HepG2 (cell line): ENCODE results near the gene ATP6V0D1. TPM values are rescaled to one million over a fixed set of nuclear protein-coding genes. Genes with fewer than 3 reads are reported as not detected.

Source experiments
- ATAC-seq: fragments of 200-7000 bp; cut with Tn5 transposase; 3 replicates; pipeline ENCODE4 v1.9.1; 2020; ENCODE audit warnings: mild to moderate bottlenecking, moderate library complexity
- BruUV-seq: library from RNA; stranded (reverse); fragments of 400-500 nt; replicated peaks from 2 replicates; lab custom pipeline; 2021; lab: Mats Ljungman, UMichigan
- CTCF ChIA-PET: fragments of 300-600 bp; formaldehyde crosslinking; extraction: SDS; loops from one replicate; lab custom pipeline; 2021; ENCODE audit warnings: low total read pairs, inconsistent platforms, low intra/inter-chr PET ratio; lab: Yijun Ruan, JAX
- POLR2A ChIA-PET: fragments of 350-600 bp; sonication (Branson Sonifier 250); formaldehyde crosslinking; loops from one replicate; lab custom pipeline; 2020; ENCODE audit warnings: antibody characterized with exemption, inconsistent platforms; lab: Yijun Ruan, JAX
- DNase-seq: peaks from one replicate; pipeline ENCODE4 v3.0.0-alpha.2; 2015; ENCODE audit warnings: low spot score
- FAIRE-seq: peaks from 3 replicates; lab custom pipeline; 2011; peaks lifted over from hg19 to GRCh38; lab: Jason Lieb, UNC
- H2AFZ ChIP-seq: one replicate; pipeline ENCODE4 v1.6.1; 2011; ENCODE audit warnings: low read length, inconsistent platforms
- H3K27ac ChIP-seq: fragments of 300-600 bp; 3 replicates; pipeline ENCODE4 v1.8.0; 2011; ENCODE audit warnings: mixed run types, mild to moderate bottlenecking, mixed read lengths, low read length, inconsistent platforms; ENCODE audit not compliant: insufficient read depth; ENCODE audit errors: extremely low read length
- H3K27me3 ChIP-seq, 2 experiments: fragments of 200-600 bp in 1 of 2; 2 replicates in 1 of 2; 3 replicates in 1 of 2; pipeline versions ENCODE4 v1.6.0 to v1.8.0; 2011; ENCODE audit warnings: low read length in 2 of 2, mild to moderate bottlenecking in 2 of 2, moderate library complexity in 2 of 2, inconsistent platforms in 1 of 2; ENCODE audit not compliant: insufficient read depth in 2 of 2, control insufficient read depth in 1 of 2
- H3K36me3 ChIP-seq, 2 experiments: fragments of 200-600 bp in 1 of 2; replicated peaks in 1 of 2; 2 replicates in 1 of 2; 3 replicates in 1 of 2; pipeline versions ENCODE4 v1.5.1 to v1.8.0; 2011; ENCODE audit warnings: low read length in 2 of 2, inconsistent platforms in 1 of 2; ENCODE audit not compliant: insufficient read depth in 2 of 2, control insufficient read depth in 1 of 2
- H3K4me1 ChIP-seq: 2 replicates; pipeline ENCODE4 v1.5.1; 2012; ENCODE audit warnings: low read length, inconsistent platforms; ENCODE audit not compliant: insufficient read depth
- H3K4me2 ChIP-seq: 2 replicates; pipeline ENCODE4 v1.6.0; 2011; ENCODE audit warnings: low read depth, low read length, inconsistent platforms
- H3K4me3 ChIP-seq, 3 experiments: fragments of 200-600 bp in 1 of 3; sonication (generic), shearing (Covaris generic) in 1 of 3; replicated peaks in 1 of 3; 2 replicates each; pipeline ENCODE4 v1.5.1; 2011 to 2016; ENCODE audit warnings: low read length in 3 of 3, inconsistent platforms in 2 of 3, low read depth in 2 of 3, mild to moderate bottlenecking in 2 of 3, control low read depth in 1 of 3, mixed read lengths in 1 of 3; ENCODE audit not compliant: insufficient read depth in 1 of 3
- H3K79me2 ChIP-seq: one replicate; pipeline ENCODE4 v1.6.1; 2011; ENCODE audit warnings: low read length, inconsistent platforms; ENCODE audit not compliant: insufficient read depth
- H3K9ac ChIP-seq: 2 replicates; pipeline ENCODE4 v1.6.0; 2011; ENCODE audit warnings: mild to moderate bottlenecking, low read depth, low read length, inconsistent platforms; ENCODE audit not compliant: insufficient read depth
- H3K9me3 ChIP-seq: 2 replicates; pipeline ENCODE4 v1.5.1; 2012; ENCODE audit warnings: mild to moderate bottlenecking, low read length
- H4K20me1 ChIP-seq: 2 replicates; pipeline ENCODE4 v1.6.0; 2011; ENCODE audit warnings: inconsistent platforms, mild to moderate bottlenecking, low read length, moderate library complexity; ENCODE audit not compliant: insufficient read depth
- BRD4 ChIP-seq: sonication (generic); formaldehyde crosslinking; IDR thresholded peaks from 2 replicates; pipeline ENCODE4 v1.4.0; 2020; ENCODE audit warnings: missing genetic modification reagents
- TAF1 ChIP-seq: sonication (generic); formaldehyde crosslinking; IDR thresholded peaks from 2 replicates; pipeline ENCODE4 v1.4.0; 2020; ENCODE audit warnings: missing genetic modification reagents
- WGBS: methylation state at CpG from one replicate; pipeline ENCODE4 v1.1.6; 2017; ENCODE audit warnings: low lambda C conversion rate; 5-methylcytosine and 5-hydroxymethylcytosine counted together
- in situ Hi-C: cut with HindIII; loops from 2 replicates; pipeline ENCODE4 v1.10.0; 2017; ENCODE audit warnings: low pct_unique_long_range_greater_than_20kb; ENCODE audit not compliant: extremely low pct_ligation_motif_present
- intact Hi-C: fragments of 100-400 bp; cut with micrococcal nuclease; formaldehyde crosslinking; loops from one replicate; pipeline ENCODE4 v1.10.0; 2022; ENCODE audit not compliant: unreplicated experiment
- polyA plus RNA-seq, 8 experiments: library from polyadenylated mRNA; depleted of rRNA in 3 of 8; stranded (reverse) in 7 of 8; unstranded in 1 of 8; fragments of >200 nt; fragmentation: Illumina TruSeq in 4 of 8; extraction: Trizol in 4 of 8; gene quantifications; 2 replicates each; pipeline versions ENCODE4 v1.2.1 to v1.2.3, GENCODE V29; 2011 to 2016; ENCODE audit warnings: low read depth in 4 of 8, missing spikeins in 1 of 8, mixed read lengths in 1 of 8; ENCODE audit not compliant: insufficient read depth in 1 of 8
- total RNA-seq, 5 experiments: library from RNA; depleted of rRNA; stranded (reverse); fragments of >200 nt; fragmentation: Illumina TruSeq; extraction: Trizol; gene quantifications; 2 replicates each; pipeline ENCODE4 v1.2.3, GENCODE V29; 2016; ENCODE audit warnings: low read depth in 1 of 5
- TF ChIP-seq, protein P1 (sequence below): sonication (generic); formaldehyde crosslinking; IDR thresholded peaks from one replicate; pipeline ENCODE4 v1.5.1; 2020; ENCODE audit warnings: mild to moderate bottlenecking, missing genetic modification reagents; ENCODE audit errors: not compliant biosample characterization
- TF ChIP-seq, protein P2 (sequence below): sonication (generic); formaldehyde crosslinking; IDR thresholded peaks from 2 replicates; pipeline ENCODE4 v1.4.0; 2020; ENCODE audit warnings: mild to moderate bottlenecking, missing genetic modification reagents

ATP6V0D1 gene
- total and polyA plus RNA-seq, 2 of the 13 experiments (the other 11 are each of a cell fraction or from before 2014, with no cell fraction given) = 51.1 to 61.3 TPM

DNA sequence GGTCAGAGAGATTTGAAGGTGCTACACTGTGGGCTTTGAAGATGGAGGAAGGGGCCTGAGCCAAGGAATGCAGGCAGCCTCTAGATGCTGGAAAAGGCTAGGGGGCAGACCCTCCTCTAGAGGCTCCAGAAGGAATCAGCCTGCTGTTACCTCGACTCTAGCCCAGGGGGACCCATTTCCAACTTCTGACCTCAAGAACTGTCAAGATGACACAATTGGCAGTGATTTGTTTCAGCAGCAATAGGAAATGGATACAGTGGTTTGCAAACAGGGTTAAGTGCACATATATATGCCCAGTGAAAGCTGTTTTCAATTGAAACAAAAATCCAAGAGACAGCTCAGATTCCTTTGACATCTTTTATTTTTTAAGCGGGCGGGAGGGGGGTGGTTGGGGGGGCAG is 61.0 kb downstream of the ATP6V0D1 start (continued):
- TF ChIP-seq, protein P1, sequence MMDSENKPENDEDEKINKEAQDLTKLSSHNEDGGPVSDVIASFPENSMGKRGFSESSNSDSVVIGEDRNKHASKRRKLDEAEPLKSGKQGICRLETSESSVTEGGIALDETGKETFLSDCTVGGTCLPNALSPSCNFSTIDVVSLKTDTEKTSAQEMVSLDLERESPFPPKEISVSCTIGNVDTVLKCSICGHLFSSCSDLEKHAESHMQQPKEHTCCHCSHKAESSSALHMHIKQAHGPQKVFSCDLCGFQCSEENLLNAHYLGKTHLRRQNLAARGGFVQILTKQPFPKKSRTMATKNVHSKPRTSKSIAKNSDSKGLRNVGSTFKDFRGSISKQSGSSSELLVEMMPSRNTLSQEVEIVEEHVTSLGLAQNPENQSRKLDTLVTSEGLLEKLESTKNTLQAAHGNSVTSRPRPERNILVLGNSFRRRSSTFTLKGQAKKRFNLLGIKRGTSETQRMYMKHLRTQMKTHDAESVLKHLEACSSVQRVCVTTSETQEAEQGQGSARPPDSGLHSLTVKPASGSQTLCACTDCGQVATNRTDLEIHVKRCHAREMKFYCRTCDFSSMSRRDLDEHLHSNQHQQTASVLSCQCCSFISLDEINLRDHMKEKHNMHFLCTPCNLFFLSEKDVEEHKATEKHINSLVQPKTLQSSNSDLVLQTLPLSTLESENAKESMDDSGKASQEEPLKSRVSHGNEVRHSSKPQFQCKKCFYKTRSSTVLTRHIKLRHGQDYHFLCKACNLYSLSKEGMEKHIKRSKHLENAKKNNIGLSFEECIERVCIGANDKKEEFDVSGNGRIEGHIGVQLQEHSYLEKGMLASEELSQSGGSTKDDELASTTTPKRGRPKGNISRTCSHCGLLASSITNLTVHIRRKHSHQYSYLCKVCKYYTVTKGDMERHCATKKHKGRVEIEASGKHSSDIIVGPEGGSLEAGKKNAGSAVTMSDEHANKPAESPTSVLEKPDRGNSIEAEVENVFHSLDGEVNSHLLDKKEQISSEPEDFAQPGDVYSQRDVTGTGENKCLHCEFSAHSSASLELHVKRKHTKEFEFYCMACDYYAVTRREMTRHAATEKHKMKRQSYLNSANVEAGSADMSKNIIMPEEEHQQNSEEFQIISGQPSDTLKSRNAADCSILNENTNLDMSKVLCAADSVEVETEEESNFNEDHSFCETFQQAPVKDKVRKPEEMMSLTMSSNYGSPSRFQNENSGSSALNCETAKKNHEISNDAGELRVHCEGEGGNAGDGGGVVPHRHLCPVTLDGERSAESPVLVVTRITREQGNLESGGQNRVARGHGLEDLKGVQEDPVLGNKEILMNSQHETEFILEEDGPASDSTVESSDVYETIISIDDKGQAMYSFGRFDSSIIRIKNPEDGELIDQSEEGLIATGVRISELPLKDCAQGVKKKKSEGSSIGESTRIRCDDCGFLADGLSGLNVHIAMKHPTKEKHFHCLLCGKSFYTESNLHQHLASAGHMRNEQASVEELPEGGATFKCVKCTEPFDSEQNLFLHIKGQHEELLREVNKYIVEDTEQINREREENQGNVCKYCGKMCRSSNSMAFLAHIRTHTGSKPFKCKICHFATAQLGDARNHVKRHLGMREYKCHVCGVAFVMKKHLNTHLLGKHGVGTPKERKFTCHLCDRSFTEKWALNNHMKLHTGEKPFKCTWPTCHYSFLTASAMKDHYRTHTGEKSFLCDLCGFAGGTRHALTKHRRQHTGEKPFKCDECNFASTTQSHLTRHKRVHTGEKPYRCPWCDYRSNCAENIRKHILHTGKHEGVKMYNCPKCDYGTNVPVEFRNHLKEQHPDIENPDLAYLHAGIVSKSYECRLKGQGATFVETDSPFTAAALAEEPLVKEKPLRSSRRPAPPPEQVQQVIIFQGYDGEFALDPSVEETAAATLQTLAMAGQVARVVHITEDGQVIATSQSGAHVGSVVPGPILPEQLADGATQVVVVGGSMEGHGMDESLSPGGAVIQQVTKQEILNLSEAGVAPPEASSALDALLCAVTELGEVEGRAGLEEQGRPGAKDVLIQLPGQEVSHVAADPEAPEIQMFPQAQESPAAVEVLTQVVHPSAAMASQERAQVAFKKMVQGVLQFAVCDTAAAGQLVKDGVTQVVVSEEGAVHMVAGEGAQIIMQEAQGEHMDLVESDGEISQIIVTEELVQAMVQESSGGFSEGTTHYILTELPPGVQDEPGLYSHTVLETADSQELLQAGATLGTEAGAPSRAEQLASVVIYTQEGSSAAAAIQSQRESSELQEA (CRISPR knock-in tag) = no peak
- no peak for TF ChIP-seq TAF1 (CRISPR knock-in tag)
- TF ChIP-seq, all 625 proteins: peak for 0

DNA sequence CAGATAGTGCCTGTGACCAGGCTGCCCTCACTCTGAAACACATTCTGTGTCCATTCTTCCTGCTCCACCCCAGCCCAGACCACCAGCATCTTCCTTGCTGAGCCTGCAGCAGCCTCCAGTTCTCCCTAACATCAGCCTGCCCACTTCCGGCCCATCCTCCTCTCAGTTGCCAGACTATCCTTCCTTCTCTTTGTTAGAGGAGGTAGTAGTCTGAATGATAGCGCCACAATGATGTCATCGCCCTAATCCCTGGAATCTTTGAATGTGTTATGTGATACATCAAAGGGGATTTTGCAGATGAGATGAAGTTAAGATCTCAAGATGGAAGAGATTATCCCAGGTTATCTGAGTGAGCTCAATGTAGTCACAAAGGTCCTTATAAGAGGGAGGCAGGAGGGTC is 61.5 kb downstream of the ATP6V0D1 start:
- ATAC-seq (no peak), DNase-seq (no peak), FAIRE-seq (no peak)
- Histone ChIP-seq H3K27me3 (peaks cover 3 to 26% of the 10 kb centered on the region in 2 experiments; a peak in 4 of 5 replicates), H3K27ac (no peak overlapping the region), H2AFZ (no peak overlapping the region), H3K4me1 (peaks cover 21% of the 10 kb centered on the region), H3K9me3 (no peaks in the 10 kb centered on the region), H3K4me3 (no peak overlapping the region), H3K36me3 (no peaks in the 10 kb centered on the region), H4K20me1 (no peaks in the 10 kb centered on the region), H3K4me2 (no peak overlapping the region), H3K79me2 (no peaks in the 10 kb centered on the region), H3K9ac (no peak overlapping the region)
- BruUV-seq = no TSS peak
- WGBS = 65% methylated on average over 3 of the region's 3 CpGs
- intact Hi-C loops = no loop called here
- POLR2A ChIA-PET = no interaction called here
- CTCF ChIA-PET = no interaction called here
- in situ Hi-C loops = no loop called here
- no peak for TF ChIP-seq BRD4 (CRISPR knock-in tag)
- TF ChIP-seq, protein P2, sequence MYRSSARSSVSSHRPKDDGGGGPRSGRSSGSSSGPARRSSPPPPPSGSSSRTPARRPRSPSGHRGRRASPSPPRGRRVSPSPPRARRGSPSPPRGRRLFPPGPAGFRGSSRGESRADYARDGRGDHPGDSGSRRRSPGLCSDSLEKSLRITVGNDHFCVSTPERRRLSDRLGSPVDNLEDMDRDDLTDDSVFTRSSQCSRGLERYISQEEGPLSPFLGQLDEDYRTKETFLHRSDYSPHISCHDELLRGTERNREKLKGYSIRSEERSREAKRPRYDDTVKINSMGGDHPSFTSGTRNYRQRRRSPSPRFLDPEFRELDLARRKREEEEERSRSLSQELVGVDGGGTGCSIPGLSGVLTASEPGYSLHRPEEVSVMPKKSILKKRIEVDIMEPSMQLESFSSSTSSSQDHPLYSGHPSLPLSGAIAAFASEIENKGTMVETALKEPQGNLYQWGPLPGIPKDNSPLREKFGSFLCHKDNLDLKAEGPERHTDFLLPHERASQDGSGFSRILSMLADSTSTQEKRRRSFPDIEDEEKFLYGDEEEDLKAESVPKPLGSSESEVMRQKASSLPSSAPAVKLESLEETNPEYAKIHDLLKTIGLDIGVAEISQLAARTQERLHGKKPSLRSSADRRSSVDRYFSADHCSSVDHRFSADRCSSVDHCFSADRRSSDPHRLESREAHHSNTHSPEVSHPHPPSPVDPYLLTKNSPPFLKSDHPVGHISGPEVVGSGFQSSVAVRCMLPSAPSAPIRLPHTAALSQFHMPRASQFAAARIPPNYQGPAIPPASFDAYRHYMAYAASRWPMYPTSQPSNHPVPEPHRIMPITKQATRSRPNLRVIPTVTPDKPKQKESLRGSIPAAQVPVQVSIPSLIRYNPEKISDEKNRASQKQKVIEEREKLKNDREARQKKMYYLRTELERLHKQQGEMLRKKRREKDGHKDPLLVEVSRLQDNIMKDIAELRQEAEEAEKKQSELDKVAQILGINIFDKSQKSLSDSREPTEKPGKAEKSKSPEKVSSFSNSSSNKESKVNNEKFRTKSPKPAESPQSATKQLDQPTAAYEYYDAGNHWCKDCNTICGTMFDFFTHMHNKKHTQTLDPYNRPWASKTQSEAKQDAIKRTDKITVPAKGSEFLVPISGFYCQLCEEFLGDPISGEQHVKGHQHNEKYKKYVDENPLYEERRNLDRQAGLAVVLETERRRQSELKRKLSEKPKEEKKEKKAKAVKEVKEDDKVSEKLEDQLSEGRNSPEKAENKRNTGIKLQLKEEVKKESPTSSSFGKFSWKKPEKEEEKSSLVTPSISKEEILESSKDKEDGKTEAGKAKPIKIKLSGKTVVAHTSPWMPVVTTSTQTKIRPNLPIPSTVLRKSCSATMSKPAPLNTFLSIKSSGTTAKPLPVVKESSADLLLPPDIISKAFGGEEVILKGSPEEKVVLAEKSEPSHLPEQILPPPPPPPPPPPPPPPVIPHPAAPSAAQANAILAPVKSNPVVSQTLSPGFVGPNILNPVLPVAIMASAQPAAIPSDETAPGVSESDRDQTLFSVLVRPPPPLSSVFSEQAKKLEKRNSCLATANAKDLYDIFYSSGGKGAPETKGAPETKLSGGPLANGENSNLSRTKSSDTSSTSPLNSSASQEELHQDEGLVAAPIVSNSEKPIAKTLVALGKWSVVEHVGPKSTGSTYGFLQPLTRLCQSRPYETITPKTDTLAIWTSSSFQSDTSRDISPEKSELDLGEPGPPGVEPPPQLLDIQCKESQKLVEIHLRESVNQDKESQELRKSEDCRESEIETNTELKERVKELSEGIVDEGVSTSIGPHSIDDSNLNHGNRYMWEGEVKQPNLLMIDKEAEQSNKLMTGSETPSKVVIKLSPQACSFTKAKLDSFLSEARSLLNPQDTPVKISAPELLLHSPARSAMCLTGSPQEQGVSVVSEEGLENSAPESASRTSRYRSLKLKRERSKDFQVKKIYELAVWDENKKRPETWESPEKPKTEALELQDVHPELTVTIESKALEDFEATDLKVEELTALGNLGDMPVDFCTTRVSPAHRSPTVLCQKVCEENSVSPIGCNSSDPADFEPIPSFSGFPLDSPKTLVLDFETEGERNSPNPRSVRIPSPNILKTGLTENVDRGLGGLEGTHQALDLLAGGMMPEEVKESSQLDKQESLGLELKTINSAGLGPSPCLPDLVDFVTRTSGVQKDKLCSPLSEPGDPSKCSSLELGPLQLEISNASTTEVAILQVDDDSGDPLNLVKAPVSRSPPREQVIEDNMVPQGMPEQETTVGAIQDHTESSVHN (CRISPR knock-in tag) = no peak
